ENCODE measurements around the gene EEF1AKMT2.

DNA sequence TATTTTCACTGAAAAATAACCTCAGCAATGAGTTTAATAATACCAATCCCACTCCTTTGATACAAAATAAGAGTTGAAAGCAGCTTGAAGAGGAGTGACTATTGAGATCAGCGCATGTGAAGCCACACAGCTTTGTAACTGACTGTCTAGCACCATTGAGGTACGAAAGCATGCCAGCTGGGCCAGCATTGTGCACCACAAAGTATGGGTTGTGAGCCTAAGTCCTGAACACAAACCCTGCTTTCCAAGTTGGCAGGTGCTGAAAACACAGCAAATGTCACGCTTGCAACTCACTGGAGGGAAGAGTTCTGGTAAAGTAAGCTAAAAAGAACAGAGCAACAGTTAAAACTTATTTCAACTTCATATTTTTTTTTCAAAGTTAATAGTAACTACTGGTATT lies 43.5 kb downstream of the EEF1AKMT2 start:
- TF ChIP-seq POLR2A (IDR thresholded peaks at IDR 0.05) (no peak), CTCF (IDR thresholded peaks at IDR 0.05) (no peak), POLR2AphosphoS5 (IDR thresholded peaks at IDR 0.05) (no peak), EP300 (IDR thresholded peaks at IDR 0.05) (no peak)
